ENCODE measurements around the gene TDRD1. TPM values are rescaled to one million over a fixed set of nuclear protein-coding genes. Genes with fewer than 3 reads are reported as not detected.
"Not testable (repeated sequence)": the region's sequence is repeated elsewhere in the genome, so short reads cannot be mapped to it uniquely, and the experiment has no call there.

TDRD1 gene
- 0.10 TPM for total RNA-seq

GRCh38 chr10:114179148-114179547 is at the start of gene TDRD1:
TSS of gene TDRD1 (plus strand) at chr10:114179353. CDS start at chr10:114187832, 8,479 bp downstream.
- Histone ChIP-seq H3K27me3 (ENCODE audit: insufficient read depth, low read length) (no peaks in the 10 kb centered on the region), H3K9me3 (ENCODE audit: low read depth, low read length) (no peaks in the 10 kb centered on the region), H3K4me3 (ENCODE audit: low read length) (no peak within 1 kb of the TSS), H3K4me1 (ENCODE audit: insufficient read depth, low read length) (peaks cover 8% of the 10 kb centered on the region)

DNA sequence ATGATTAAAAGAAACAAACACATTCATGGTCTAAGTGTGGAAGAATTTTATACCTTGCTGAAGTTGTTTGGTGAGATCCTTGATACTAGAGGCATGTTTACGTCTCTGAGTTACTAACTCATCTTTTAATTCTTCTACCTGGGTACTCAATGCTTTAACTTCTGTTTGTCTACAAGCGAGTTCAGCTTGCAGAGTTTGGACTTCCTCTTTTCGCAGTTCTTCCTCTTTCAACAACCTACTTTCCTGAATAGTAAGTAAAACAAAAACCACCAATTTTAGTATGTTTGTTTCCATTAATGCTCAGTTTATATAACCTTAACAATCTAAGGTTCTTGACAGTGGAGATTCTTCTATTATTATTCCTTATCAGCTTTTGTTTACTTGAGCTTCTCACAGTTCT is 48.1 kb upstream of the TDRD1 start:
- Histone ChIP-seq H3K27me3 (ENCODE audit: insufficient read depth, low read length) (no peaks in the 10 kb centered on the region), H3K9me3 (ENCODE audit: low read depth, low read length) (no peaks in the 10 kb centered on the region), H3K4me3 (ENCODE audit: low read length) (no peak overlapping the region), H3K4me1 (ENCODE audit: insufficient read depth, low read length) (no peaks in the 10 kb centered on the region)

DNA sequence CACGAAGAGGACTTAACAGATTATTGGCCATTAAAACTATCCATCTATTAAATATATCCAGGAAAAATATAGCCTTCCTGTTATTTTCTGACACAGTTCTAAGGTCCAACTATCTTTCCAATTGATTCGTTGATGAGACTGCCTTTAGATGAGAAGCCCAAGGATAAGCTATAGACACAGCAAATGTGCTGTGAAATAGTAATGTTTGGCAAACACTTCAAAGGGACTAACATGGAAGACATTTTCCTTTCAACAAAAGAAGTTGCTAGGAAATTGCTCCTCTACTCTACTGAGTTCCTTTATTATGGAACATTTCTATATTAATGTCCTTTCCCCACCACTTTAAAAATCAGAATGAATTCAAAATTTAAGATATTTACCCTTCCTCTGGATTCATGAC is 43.7 kb upstream of the TDRD1 start:
- Histone ChIP-seq H3K27me3 (ENCODE audit: insufficient read depth, low read length) (no peaks in the 10 kb centered on the region), H3K9me3 (ENCODE audit: low read depth, low read length) (no peaks in the 10 kb centered on the region), H3K4me3 (ENCODE audit: low read length) (no peak overlapping the region), H3K4me1 (ENCODE audit: insufficient read depth, low read length) (no peaks in the 10 kb centered on the region)

- no peaks in the 10 kb centered on the region for H3K4me1 ChIP-seq (ENCODE audit: insufficient read depth, low read length)
- no peaks in the 10 kb centered on the region for H3K9me3 ChIP-seq (ENCODE audit: low read depth, low read length)
- H3K27me3 ChIP-seq (ENCODE audit: insufficient read depth, low read length): no peaks in the 10 kb centered on the region
- H3K4me3 ChIP-seq (ENCODE audit: low read length): no peak overlapping the region
These were observed 40.6 kb upstream of the TDRD1 start for GRCh38 chr10:114138581-114138980.

GRCh38 chr10:114140036-114140435 is 39.1 kb upstream of the TDRD1 start:
- no peaks in the 10 kb centered on the region for H3K27me3 ChIP-seq (ENCODE audit: insufficient read depth, low read length)
- no peaks in the 10 kb centered on the region for H3K9me3 ChIP-seq (ENCODE audit: low read depth, low read length)
- H3K4me1 ChIP-seq (ENCODE audit: insufficient read depth, low read length): no peaks in the 10 kb centered on the region
- no peak overlapping the region for H3K4me3 ChIP-seq (ENCODE audit: low read length)

GRCh38 chr10:114140827-114141226 is 38.3 kb upstream of the TDRD1 start:
- H3K4me1 ChIP-seq (ENCODE audit: insufficient read depth, low read length); H3K4me3 ChIP-seq (ENCODE audit: low read length); H3K27me3 ChIP-seq (ENCODE audit: insufficient read depth, low read length); H3K9me3 ChIP-seq (ENCODE audit: low read depth, low read length): not testable (repeated sequence)

DNA sequence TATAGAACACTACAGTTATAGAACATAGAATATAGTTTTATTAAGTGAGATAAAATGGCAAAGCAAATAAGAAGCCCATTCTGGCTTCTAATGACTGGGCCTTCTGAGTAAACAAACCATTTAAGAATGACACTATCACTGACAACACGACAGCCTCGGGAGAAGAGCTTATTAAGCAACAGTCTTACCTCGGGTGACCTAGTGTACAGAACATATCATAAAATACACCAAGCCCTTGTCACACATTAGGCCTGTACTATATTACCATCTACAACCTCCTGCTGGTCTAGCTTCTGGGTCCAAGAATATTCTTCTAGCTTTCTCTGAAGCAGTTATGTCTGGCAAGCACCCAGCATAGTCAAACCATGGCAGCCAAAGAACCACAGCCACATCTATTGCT is 37.1 kb upstream of the TDRD1 start:
- H3K4me3 ChIP-seq (ENCODE audit: low read length): no peak overlapping the region
- no peaks in the 10 kb centered on the region for H3K27me3 ChIP-seq (ENCODE audit: insufficient read depth, low read length)
- no peaks in the 10 kb centered on the region for H3K9me3 ChIP-seq (ENCODE audit: low read depth, low read length)
- no peaks in the 10 kb centered on the region for H3K4me1 ChIP-seq (ENCODE audit: insufficient read depth, low read length)

- Histone ChIP-seq H3K4me1 (ENCODE audit: insufficient read depth, low read length) (no peaks in the 10 kb centered on the region), H3K9me3 (ENCODE audit: low read depth, low read length) (no peaks in the 10 kb centered on the region), H3K4me3 (ENCODE audit: low read length) (no peak overlapping the region), H3K27me3 (ENCODE audit: insufficient read depth, low read length) (no peaks in the 10 kb centered on the region)
These were observed 36.0 kb upstream of the TDRD1 start for GRCh38 chr10:114143160-114143559.

DNA sequence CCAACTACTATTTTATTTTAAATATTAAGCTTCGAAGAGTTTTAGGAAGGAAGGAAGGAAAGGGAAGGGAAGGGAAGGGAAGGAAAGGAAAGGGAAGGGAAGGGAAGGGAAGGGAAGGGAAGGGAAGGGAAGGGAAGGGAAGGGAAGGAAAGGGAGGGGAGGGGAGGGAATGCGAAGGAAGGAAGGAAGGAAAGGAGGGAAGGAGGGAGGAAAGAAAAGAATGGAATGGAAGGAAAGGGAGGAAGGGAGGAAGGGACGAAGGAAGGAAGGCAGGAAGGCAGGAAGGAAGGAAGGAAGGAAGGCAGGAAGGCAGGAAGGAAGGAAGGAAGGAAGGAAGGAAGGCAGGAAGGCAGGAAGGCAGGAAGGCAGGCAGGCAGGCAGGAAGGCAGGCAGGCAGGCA is 29.7 kb upstream of the TDRD1 start:
- not testable (repeated sequence) for H3K9me3 ChIP-seq (ENCODE audit: low read depth, low read length); H3K4me3 ChIP-seq (ENCODE audit: low read length); H3K4me1 ChIP-seq (ENCODE audit: insufficient read depth, low read length); H3K27me3 ChIP-seq (ENCODE audit: insufficient read depth, low read length)

- Histone ChIP-seq H3K9me3 (ENCODE audit: low read depth, low read length) (no peaks in the 10 kb centered on the region), H3K27me3 (ENCODE audit: insufficient read depth, low read length) (no peaks in the 10 kb centered on the region), H3K4me1 (ENCODE audit: insufficient read depth, low read length) (no peaks in the 10 kb centered on the region), H3K4me3 (ENCODE audit: low read length) (no peak overlapping the region)
These were observed 27.7 kb upstream of the TDRD1 start for GRCh38 chr10:114151486-114151885.

GRCh38 chr10:114151892-114152291 is 27.3 kb upstream of the TDRD1 start:
- H3K4me1 ChIP-seq (ENCODE audit: insufficient read depth, low read length): no peaks in the 10 kb centered on the region
- no peaks in the 10 kb centered on the region for H3K27me3 ChIP-seq (ENCODE audit: insufficient read depth, low read length)
- no peak overlapping the region for H3K4me3 ChIP-seq (ENCODE audit: low read length)
- H3K9me3 ChIP-seq (ENCODE audit: low read depth, low read length): no peaks in the 10 kb centered on the region

GRCh38 chr10:114157912-114158311 is 21.2 kb upstream of the TDRD1 start:
- H3K4me1 ChIP-seq (ENCODE audit: insufficient read depth, low read length): no peaks in the 10 kb centered on the region
- H3K9me3 ChIP-seq (ENCODE audit: low read depth, low read length): no peaks in the 10 kb centered on the region
- no peak overlapping the region for H3K4me3 ChIP-seq (ENCODE audit: low read length)
- no peaks in the 10 kb centered on the region for H3K27me3 ChIP-seq (ENCODE audit: insufficient read depth, low read length)

DNA sequence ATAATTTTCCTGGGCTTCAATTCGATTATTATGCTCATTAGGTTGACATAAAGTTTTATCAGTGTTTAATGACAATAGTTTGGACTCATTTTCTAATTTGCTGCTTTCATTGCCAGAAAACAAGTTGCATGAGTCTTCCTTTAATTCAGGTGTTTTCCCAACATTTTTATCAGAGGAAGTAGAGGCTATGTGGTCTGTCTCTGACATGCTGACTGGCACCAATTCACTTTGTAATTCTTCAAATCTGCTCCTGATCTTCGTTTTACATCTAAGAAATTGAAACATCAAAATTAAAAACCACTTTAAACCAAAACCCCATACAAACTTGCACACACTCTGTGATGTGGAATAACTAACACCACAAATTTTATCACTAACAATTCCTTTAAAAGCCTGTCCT is 16.1 kb upstream of the TDRD1 start:
- H3K4me3 ChIP-seq (ENCODE audit: low read length): no peak overlapping the region
- no peaks in the 10 kb centered on the region for H3K27me3 ChIP-seq (ENCODE audit: insufficient read depth, low read length)
- H3K4me1 ChIP-seq (ENCODE audit: insufficient read depth, low read length): no peaks in the 10 kb centered on the region
- H3K9me3 ChIP-seq (ENCODE audit: low read depth, low read length): no peaks in the 10 kb centered on the region

- Histone ChIP-seq H3K4me1 (ENCODE audit: insufficient read depth, low read length) (no peaks in the 10 kb centered on the region), H3K4me3 (ENCODE audit: low read length) (no peak overlapping the region), H3K9me3 (ENCODE audit: low read depth, low read length) (no peaks in the 10 kb centered on the region), H3K27me3 (ENCODE audit: insufficient read depth, low read length) (no peaks in the 10 kb centered on the region)
These were observed 13.1 kb upstream of the TDRD1 start for GRCh38 chr10:114166043-114166442.

DNA sequence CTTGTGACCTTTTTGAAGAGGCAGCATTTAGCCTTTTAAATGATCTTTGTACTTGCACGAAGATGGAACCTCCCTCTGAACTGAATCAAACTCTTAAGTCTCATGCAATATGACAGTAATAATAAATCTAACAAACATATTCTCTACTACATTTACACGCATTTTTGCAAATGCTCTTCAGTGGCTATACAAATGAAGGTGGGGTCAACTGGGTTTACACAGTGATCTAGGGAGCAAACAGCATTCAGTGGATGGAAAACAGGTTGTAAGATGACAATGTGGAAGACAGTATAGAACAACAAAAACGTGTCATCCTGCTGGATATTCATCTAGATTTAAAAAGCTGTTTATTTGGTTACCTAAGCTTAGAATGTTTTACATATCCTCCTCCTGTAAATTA is 12.7 kb upstream of the TDRD1 start:
- Histone ChIP-seq H3K9me3 (ENCODE audit: low read depth, low read length) (no peaks in the 10 kb centered on the region), H3K4me1 (ENCODE audit: insufficient read depth, low read length) (no peaks in the 10 kb centered on the region), H3K4me3 (ENCODE audit: low read length) (no peak overlapping the region), H3K27me3 (ENCODE audit: insufficient read depth, low read length) (no peaks in the 10 kb centered on the region)

DNA sequence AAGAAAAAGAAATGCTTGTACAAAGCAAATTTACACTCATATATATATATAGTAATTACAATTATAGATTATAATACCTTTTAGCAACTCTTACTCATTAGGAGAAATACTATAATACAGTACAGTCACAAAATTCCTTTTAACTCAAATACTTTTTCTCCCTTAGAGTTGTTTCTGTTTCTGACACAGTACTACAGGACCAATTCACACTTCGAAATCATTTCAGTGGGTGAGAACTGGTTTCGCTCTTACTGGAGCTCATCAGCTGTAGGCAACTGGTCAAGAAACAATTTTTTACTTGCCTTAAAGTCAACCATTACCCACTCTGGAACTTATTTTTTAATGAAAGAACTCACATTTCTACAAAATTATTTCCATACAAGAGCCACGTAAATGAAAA is 11.2 kb upstream of the TDRD1 start:
- no peak overlapping the region for H3K4me3 ChIP-seq (ENCODE audit: low read length)
- no peaks in the 10 kb centered on the region for H3K27me3 ChIP-seq (ENCODE audit: insufficient read depth, low read length)
- peaks cover 4% of the 10 kb centered on the region for H3K4me1 ChIP-seq (ENCODE audit: insufficient read depth, low read length)
- no peaks in the 10 kb centered on the region for H3K9me3 ChIP-seq (ENCODE audit: low read depth, low read length)

All from mononuclear cell (primary cell).